NCI-H1417 (cell line): Measurements from ENCODE around the gene CAMK2D.

Experiments used
- DNase-seq, 3 experiments: peaks; one replicate each; lab custom pipeline; 2025; lab: John Stamatoyannopoulos, UW

Gene CAMK2D

GRCh38 chr4:113524096-113524495 lies 237.4 kb downstream of the CAMK2D start:
- DNase-seq: no peak

- DNase-seq: no peak
Measured at GRCh38 chr4:113522433-113522832, 239.1 kb downstream of the CAMK2D start.

GRCh38 chr4:113513382-113513781 lies 248.2 kb downstream of the CAMK2D start:
- no peak for DNase-seq

GRCh38 chr4:113512880-113513279 lies 248.7 kb downstream of the CAMK2D start:
- DNase-seq: no peak

GRCh38 chr4:113511944-113512343 lies 249.6 kb downstream of the CAMK2D start:
- no peak for DNase-seq

- DNase-seq: no peak
Measured at GRCh38 chr4:113509851-113510250, 251.7 kb downstream of the CAMK2D start.

GRCh38 chr4:113505044-113505443 lies 256.5 kb downstream of the CAMK2D start:
- DNase-seq: no peak

- DNase-seq: peak in 1 of 3 experiments; percentile 5
Measured at GRCh38 chr4:113504422-113504821, 257.1 kb downstream of the CAMK2D start.

- DNase-seq: no peak
Measured at GRCh38 chr4:113503691-113504090, 257.8 kb downstream of the CAMK2D start.

- DNase-seq: no peak
Measured at GRCh38 chr4:113502906-113503305, 258.6 kb downstream of the CAMK2D start.

- DNase-seq: no peak
Measured at GRCh38 chr4:113502476-113502875, 259.1 kb downstream of the CAMK2D start.

GRCh38 chr4:113500424-113500823 lies 261.1 kb downstream of the CAMK2D start:
- no peak for DNase-seq

GRCh38 chr4:113499696-113500095 lies 261.8 kb downstream of the CAMK2D start:
- DNase-seq: no peak

- peak in 1 of 3 experiments; percentile 24 for DNase-seq
Measured at GRCh38 chr4:113499166-113499565, 262.4 kb downstream of the CAMK2D start.

GRCh38 chr4:113497154-113497884 lies 264.2 kb downstream of the CAMK2D start:
- no peak for DNase-seq

GRCh38 chr4:113496698-113497097 lies 264.8 kb downstream of the CAMK2D start:
- no peak for DNase-seq

- no peak for DNase-seq
Measured at GRCh38 chr4:113495790-113496189, 265.7 kb downstream of the CAMK2D start.

- DNase-seq: no peak
Measured at GRCh38 chr4:113483131-113483530, 278.4 kb downstream of the CAMK2D start.

- no peak for DNase-seq
Measured at GRCh38 chr4:113482325-113482724, 279.2 kb downstream of the CAMK2D start.

- DNase-seq: no peak
Measured at GRCh38 chr4:113481820-113482219, 279.7 kb downstream of the CAMK2D start.

GRCh38 chr4:113480109-113480508 lies 281.4 kb downstream of the CAMK2D start:
- DNase-seq: no peak

GRCh38 chr4:113478032-113478431 lies 283.5 kb downstream of the CAMK2D start:
- no peak for DNase-seq

GRCh38 chr4:113476800-113477199 lies 284.7 kb downstream of the CAMK2D start:
- DNase-seq: no peak

- peak in 1 of 3 experiments; percentile 5 for DNase-seq
Measured at GRCh38 chr4:113474017-113474416, 287.5 kb downstream of the CAMK2D start.
